ENCODE measurements around the gene PPP1R27. TPM values are rescaled to one million over a fixed set of nuclear protein-coding genes. Genes with fewer than 3 reads are reported as not detected.
A peak's percentile ranks its signal among the peaks of the same experiment; 100 is the strongest.

PPP1R27 gene
- total and polyA plus RNA-seq, 9 of the 15 experiments (the other 6 are each of a cell fraction or from before 2014, with no cell fraction given) = 0.29 to 6.9 (median 1.5) TPM; not detected in 2

GRCh38 chr17:81871387-81872230 is 36.8 kb upstream of the PPP1R27 start (continued):
- TF ChIP-seq ZBTB12 (CRISPR knock-in tag; IDR thresholded peaks at IDR 0.05) = no peak
- TF ChIP-seq ZNF12 (CRISPR knock-in tag; IDR thresholded peaks at IDR 0.05) = no peak; the same call in 1 of the 2 replicates
- TF ChIP-seq SPI1 (IDR thresholded peaks at IDR 0.05; ENCODE audit: borderline replicate concordance, low read depth, low read length) = peak; percentile 61
- 0 out of 2 replicates have a peak, but pooled peaks have one; percentile 3 for TF ChIP-seq ZNF263 (CRISPR knock-in tag; IDR thresholded peaks at IDR 0.05; ENCODE audit: borderline replicate concordance)
- TF ChIP-seq SNRNP70 (optimal IDR thresholded peaks at IDR 0.05; ENCODE audit: low read depth, low read length) = no peak
- TF ChIP-seq HNRNPK (IDR thresholded peaks at IDR 0.05; ENCODE audit: low read depth, low read length, poor library complexity, severe bottlenecking) = no peak
- TF ChIP-seq ZNF785 (CRISPR knock-in tag; IDR thresholded peaks at IDR 0.05) = no peak
- TF ChIP-seq TEAD1 (CRISPR knock-in tag; IDR thresholded peaks at IDR 0.05) = peak; percentile 44 to 95; a peak in 3 of 4 replicates
- peak; percentile 22 for TF ChIP-seq SMAD1 (IDR thresholded peaks at IDR 0.05; ENCODE audit: low read depth, low read length, partially characterized antibody)
- no peak for TF ChIP-seq NR2F6 (CRISPR knock-in tag; IDR thresholded peaks at IDR 0.05)
- TF ChIP-seq DLX4 (CRISPR knock-in tag; IDR thresholded peaks at IDR 0.05) = no peak
- TF ChIP-seq ZNF143 (CRISPR knock-in tag; IDR thresholded peaks at IDR 0.05) = peak; percentile 61
- TF ChIP-seq PATZ1 (CRISPR knock-in tag; IDR thresholded peaks at IDR 0.05; ENCODE audit: borderline replicate concordance) = no peak
- no peak for TF ChIP-seq ZNF407 (IDR thresholded peaks at IDR 0.05; ENCODE audit: low read depth)
